B cell (primary cell): ENCODE measurements around the gene THSD7B. TPM values are rescaled to one million over a fixed set of nuclear protein-coding genes. Genes with fewer than 3 reads are reported as not detected.

Experiments
- ATAC-seq: fragments of 200-7000 bp; cut with Tn5 transposase; one replicate; pipeline ENCODE4 v1.10.0; 2021; ENCODE audit warnings: low read depth, mild to moderate bottlenecking, moderate number of reproducible peaks, moderate library complexity
- CTCF ChIA-PET: fragments of 350-600 bp; sonication (Branson Sonifier 250); formaldehyde crosslinking; loops from one replicate; lab custom pipeline; 2021; ENCODE audit warnings: antibody characterized with exemption, inconsistent platforms; lab: Charles Lee
- POLR2A ChIA-PET: fragments of 350-600 bp; sonication (Branson Sonifier 250); formaldehyde crosslinking; loops from one replicate; lab custom pipeline; 2021; ENCODE audit warnings: antibody characterized with exemption; lab: Charles Lee
- DNase-seq: peaks from one replicate; pipeline ENCODE4 v3.0.0; 2013
- H2AFZ ChIP-seq: 2 replicates; pipeline ENCODE4 v1.6.1; 2012; ENCODE audit warnings: mild to moderate bottlenecking, low read depth, low read length; ENCODE audit not compliant: insufficient read depth, poor library complexity, severe bottlenecking
- H3K27ac ChIP-seq, 2 donors: 1 replicate in 1 of 2; 2 replicates in 1 of 2; pipeline ENCODE4 v1.5.1; 2012 to 2013; ENCODE audit warnings: low read length in 2 of 2, mild to moderate bottlenecking in 2 of 2, moderate library complexity in 1 of 2
- H3K27me3 ChIP-seq, 4 experiments: fragments of 200-600 bp in 1 of 4; sonication (generic) in 1 of 4; replicated peaks in 1 of 4; 1 replicate in 2 of 4; 2 replicates in 2 of 4; pipeline versions ENCODE4 v1.6.1 to v1.7.0; 2013 to 2016; ENCODE audit warnings: low read length in 3 of 4, mild to moderate bottlenecking in 2 of 4, mixed read lengths in 1 of 4, moderate library complexity in 1 of 4; ENCODE audit not compliant: insufficient read depth in 4 of 4, control insufficient read depth in 3 of 4; ENCODE audit errors: control extremely low read depth in 1 of 4
- H3K36me3 ChIP-seq, 2 experiments: replicated peaks in 1 of 2; 1 replicate in 1 of 2; 2 replicates in 1 of 2; pipeline versions ENCODE4 v1.6.1 to v1.7.1; 2013; ENCODE audit warnings: low read length in 1 of 2; ENCODE audit not compliant: insufficient read depth in 2 of 2, control insufficient read depth in 1 of 2; ENCODE audit errors: control extremely low read depth in 1 of 2, extremely low read depth in 1 of 2
- H3K4me1 ChIP-seq, 2 donors: fragments of 200-600 bp in 1 of 2; sonication (generic) in 1 of 2; 1 replicate in 1 of 2; 2 replicates in 1 of 2; pipeline versions ENCODE4 v1.5.1 to v1.6.1; 2013 to 2017; ENCODE audit warnings: low read length in 2 of 2; ENCODE audit not compliant: control insufficient read depth in 2 of 2, insufficient read depth in 2 of 2
- H3K4me2 ChIP-seq: replicated peaks from 2 replicates; pipeline ENCODE3; 2012; ENCODE audit warnings: mild to moderate bottlenecking, low read depth, low read length; ENCODE audit not compliant: poor library complexity, severe bottlenecking
- H3K4me3 ChIP-seq, 5 experiments: fragments of 200-600 bp in 1 of 5; sonication (generic) in 1 of 5; 1 replicate in 3 of 5; 2 replicates in 2 of 5; pipeline versions ENCODE4 v1.5.1 to v1.7.0; 2011 to 2016; ENCODE audit warnings: low read length in 4 of 5, mild to moderate bottlenecking in 4 of 5, low read depth in 2 of 5, control low read depth in 1 of 5, moderate library complexity in 1 of 5; ENCODE audit not compliant: insufficient read depth in 1 of 5; ENCODE audit errors: control extremely low read depth in 1 of 5, extremely low read depth in 1 of 5
- H3K79me2 ChIP-seq: fragments of 200-600 bp; sonication (generic); one replicate; pipeline ENCODE4 v1.6.0; 2016; ENCODE audit warnings: low read length; ENCODE audit not compliant: control insufficient read depth, insufficient read depth
- H3K9ac ChIP-seq: fragments of 200-600 bp; sonication (generic); 2 replicates; pipeline ENCODE4 v1.6.1; 2017; ENCODE audit warnings: mild to moderate bottlenecking, low read length, moderate library complexity
- H3K9me3 ChIP-seq, 3 donors: one replicate each; pipeline versions ENCODE4 v1.6.1 to v1.7.1; 2013; ENCODE audit warnings: low read length in 2 of 3; ENCODE audit not compliant: control insufficient read depth in 2 of 3, insufficient read depth in 1 of 3; ENCODE audit errors: control extremely low read depth in 1 of 3
- H4K20me1 ChIP-seq: 2 replicates; pipeline ENCODE4 v1.6.0; 2012; ENCODE audit warnings: mild to moderate bottlenecking, low read length; ENCODE audit not compliant: insufficient read depth, control insufficient read depth, poor library complexity, severe bottlenecking
- H3K27ac Mint-ChIP-seq: one replicate; pipeline ENCODE4 v1.8.0; 2021; ENCODE audit warnings: mixed read lengths
- H3K27me3 Mint-ChIP-seq: one replicate; pipeline ENCODE4 v1.8.0; 2021; ENCODE audit warnings: mixed read lengths
- H3K4me1 Mint-ChIP-seq: one replicate; pipeline ENCODE4 v1.8.0; 2021; ENCODE audit warnings: mixed read lengths
- H3K4me3 Mint-ChIP-seq: one replicate; pipeline ENCODE4 v1.8.0; 2021; ENCODE audit warnings: mixed read lengths
- H3K9me3 Mint-ChIP-seq: one replicate; pipeline ENCODE4 v1.8.0; 2022; ENCODE audit warnings: mixed read lengths; ENCODE audit not compliant: insufficient read depth
- EZH2 ChIP-seq: IDR thresholded peaks from 2 replicates; pipeline ENCODE4 v1.6.1; 2012; ENCODE audit warnings: borderline replicate concordance, low read depth, mild to moderate bottlenecking, moderate library complexity, low read length; ENCODE audit not compliant: insufficient read depth, poor library complexity, severe bottlenecking
- WGBS: methylation state at CpG from one replicate; pipeline ENCODE4 v1.1.5; 2013; ENCODE audit warnings: missing lambda C conversion rate; ENCODE audit not compliant: insufficient coverage; 5-methylcytosine and 5-hydroxymethylcytosine counted together
- intact Hi-C: fragments of 100-400 bp; cut with micrococcal nuclease; formaldehyde crosslinking; loops from one replicate; pipeline ENCODE4 v1.10.0; 2022
- polyA plus RNA-seq: library from polyadenylated mRNA; depleted of rRNA; stranded (reverse); fragments of >200 nt; gene quantifications from 2 replicates; pipeline ENCODE4 v1.2.3, GENCODE V29; 2012
- total RNA-seq, 2 donors: library from RNA; stranded (reverse); fragments of 120-200 nt in 1 of 2; gene quantifications; 1 replicate in 1 of 2; 2 replicates in 1 of 2; pipeline versions ENCODE4 v1.2.3 to v1.2.4, GENCODE V29; 2013 to 2022
- TF ChIP-seq, protein P1 (sequence below): fragments of 200-600 bp; IDR thresholded peaks from one replicate; pipeline ENCODE4 v1.8.0; 2022; ENCODE audit warnings: antibody characterized with exemption, mild to moderate bottlenecking

The THSD7B gene
- total and polyA plus RNA-seq, 2 donors (not counting 1 experiment from before 2014, with no cell fraction given), result 0.76 TPM; not detected in 1

DNA sequence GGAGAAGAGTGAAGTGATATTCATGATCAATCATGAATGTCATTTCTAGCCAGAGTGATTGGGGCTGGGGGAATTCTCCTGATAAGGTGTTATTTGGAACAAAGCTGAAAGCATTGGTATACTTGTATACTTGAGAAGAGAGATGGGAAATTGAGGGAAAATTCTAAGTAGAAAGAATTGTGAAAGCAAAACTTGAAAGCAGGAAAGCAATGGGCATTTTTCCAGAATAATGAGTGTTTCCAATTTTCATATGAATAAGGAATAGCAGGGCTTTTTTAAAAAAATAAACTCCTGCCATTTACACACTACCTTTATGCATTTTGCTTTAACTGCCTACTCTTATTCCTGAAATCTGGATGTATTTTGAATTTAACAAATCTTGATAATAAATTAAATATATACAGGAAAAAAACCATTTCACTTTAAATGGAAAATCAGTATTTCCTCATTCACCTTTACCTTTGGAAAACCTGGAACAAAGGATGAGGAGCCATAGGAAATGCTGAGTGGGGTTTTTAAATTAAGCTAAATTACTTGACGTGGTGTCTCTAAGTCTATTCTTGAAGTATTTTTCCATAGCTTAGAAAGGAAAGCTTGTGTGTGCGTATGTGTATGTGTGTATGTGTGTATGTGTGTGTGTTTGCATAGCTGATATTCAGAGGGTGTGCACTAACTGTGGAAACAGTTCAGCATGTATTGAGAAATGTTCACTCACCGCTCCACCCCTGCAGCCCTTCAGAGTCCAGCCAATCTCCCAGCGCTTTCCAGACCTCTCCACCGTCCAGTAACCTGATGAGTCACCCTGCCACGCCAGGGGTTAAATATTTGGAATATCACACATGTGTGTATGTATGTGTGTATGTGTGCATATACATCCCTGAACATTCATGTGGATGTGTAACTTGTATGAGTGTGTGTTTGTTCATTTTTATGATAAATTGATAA lies 427.3 kb downstream of the THSD7B start:
- ChIA-PET POLR2A (no interaction called here), CTCF (no interaction called here)
- no peak overlapping the region for H2AFZ ChIP-seq
- no peaks in the 10 kb centered on the region for H3K27me3 ChIP-seq
- intact Hi-C loops, result no loop called here
- TF ChIP-seq, protein P1, sequence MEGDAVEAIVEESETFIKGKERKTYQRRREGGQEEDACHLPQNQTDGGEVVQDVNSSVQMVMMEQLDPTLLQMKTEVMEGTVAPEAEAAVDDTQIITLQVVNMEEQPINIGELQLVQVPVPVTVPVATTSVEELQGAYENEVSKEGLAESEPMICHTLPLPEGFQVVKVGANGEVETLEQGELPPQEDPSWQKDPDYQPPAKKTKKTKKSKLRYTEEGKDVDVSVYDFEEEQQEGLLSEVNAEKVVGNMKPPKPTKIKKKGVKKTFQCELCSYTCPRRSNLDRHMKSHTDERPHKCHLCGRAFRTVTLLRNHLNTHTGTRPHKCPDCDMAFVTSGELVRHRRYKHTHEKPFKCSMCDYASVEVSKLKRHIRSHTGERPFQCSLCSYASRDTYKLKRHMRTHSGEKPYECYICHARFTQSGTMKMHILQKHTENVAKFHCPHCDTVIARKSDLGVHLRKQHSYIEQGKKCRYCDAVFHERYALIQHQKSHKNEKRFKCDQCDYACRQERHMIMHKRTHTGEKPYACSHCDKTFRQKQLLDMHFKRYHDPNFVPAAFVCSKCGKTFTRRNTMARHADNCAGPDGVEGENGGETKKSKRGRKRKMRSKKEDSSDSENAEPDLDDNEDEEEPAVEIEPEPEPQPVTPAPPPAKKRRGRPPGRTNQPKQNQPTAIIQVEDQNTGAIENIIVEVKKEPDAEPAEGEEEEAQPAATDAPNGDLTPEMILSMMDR, result no peak
- TF ChIP-seq EZH2, result no peak
- no peak overlapping the region for H3K9ac ChIP-seq
- Mint-ChIP-seq H3K4me1 (no peaks in the 10 kb centered on the region), H3K4me3 (no peak overlapping the region), H3K27me3 (no peaks in the 10 kb centered on the region), H3K27ac (no peak overlapping the region), H3K9me3 (no peaks in the 10 kb centered on the region)
- H3K9me3 ChIP-seq, result peaks cover 0 to 3% (median 0%) of the 10 kb centered on the region in 3 donors
- H3K27ac ChIP-seq, result no peak overlapping the region
- no peaks in the 10 kb centered on the region for H3K4me1 ChIP-seq
- H3K79me2 ChIP-seq, result no peaks in the 10 kb centered on the region
- no peak overlapping the region for H3K4me2 ChIP-seq
- no peaks in the 10 kb centered on the region for H3K36me3 ChIP-seq
- ATAC-seq (no peak), DNase-seq (no peak)
- H4K20me1 ChIP-seq, result no peaks in the 10 kb centered on the region
- 88% methylated on average over 3 of the region's 6 CpGs for WGBS
- H3K4me3 ChIP-seq, result no peak overlapping the region

DNA sequence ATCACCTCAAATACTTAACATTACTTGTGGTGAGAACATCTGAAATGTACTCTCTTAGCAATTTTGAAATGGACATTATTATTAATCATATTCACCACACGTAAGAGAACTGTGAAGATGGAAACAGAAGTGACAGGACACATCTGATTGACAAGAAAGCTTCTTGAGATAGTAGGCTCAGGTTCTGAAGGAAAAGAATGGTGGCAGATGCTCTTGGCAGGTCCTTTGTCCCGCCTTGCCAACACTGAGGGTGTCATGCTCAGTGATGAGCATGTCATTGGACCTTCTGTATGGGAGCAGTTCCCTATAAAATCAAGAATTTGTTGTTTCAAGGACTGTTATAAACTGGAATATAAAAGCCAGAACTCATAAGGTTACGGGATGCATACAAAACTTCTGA lies 428.1 kb downstream of the THSD7B start:
- Histone ChIP-seq H3K4me2 (no peak overlapping the region), H3K4me3 (no peak overlapping the region), H4K20me1 (no peaks in the 10 kb centered on the region), H3K9ac (no peak overlapping the region), H3K36me3 (no peaks in the 10 kb centered on the region), H3K79me2 (no peaks in the 10 kb centered on the region), H3K9me3 (peaks cover 0 to 3% (median 0%) of the 10 kb centered on the region in 3 donors), H3K27me3 (no peaks in the 10 kb centered on the region), H3K27ac (no peak overlapping the region), H2AFZ (no peak overlapping the region), H3K4me1 (no peaks in the 10 kb centered on the region)
- Mint-ChIP-seq H3K9me3 (no peaks in the 10 kb centered on the region), H3K27ac (no peak overlapping the region), H3K4me1 (no peaks in the 10 kb centered on the region), H3K27me3 (no peaks in the 10 kb centered on the region), H3K4me3 (no peak overlapping the region)
- POLR2A ChIA-PET, result no interaction called here
- DNase-seq (no peak), ATAC-seq (no peak)
- no CpG with 5 or more reads among the region's 3 CpGs for WGBS
- CTCF ChIA-PET, result no interaction called here
- intact Hi-C loops, result no loop called here
- no peak for TF ChIP-seq EZH2
- TF ChIP-seq, protein P1, result no peak
